HEK293T (cell line): ENCODE measurements around the gene GFRA1.

Experiments
- BHLHE40 ChIP-seq: fragments of 450-650 bp; IDR thresholded peaks from 2 replicates; pipeline ENCODE4 v1.6.1; 2016; ENCODE audit warnings: mild to moderate bottlenecking, moderate library complexity, borderline replicate concordance
- CTBP1 ChIP-seq: fragments of 450-650 bp; IDR thresholded peaks from 2 replicates; pipeline ENCODE4 v1.6.1; 2016; ENCODE audit warnings: borderline replicate concordance
- ELF4 ChIP-seq: fragments of 450-650 bp; IDR thresholded peaks from 2 replicates; pipeline ENCODE4 v1.6.1; 2017; ENCODE audit warnings: antibody characterized with exemption
- FOXM1 ChIP-seq: fragments of 450-650 bp; IDR thresholded peaks from 2 replicates; pipeline ENCODE4 v1.6.1; 2017; ENCODE audit warnings: mild to moderate bottlenecking, borderline replicate concordance
- HDGF ChIP-seq: fragments of 450-650 bp; IDR thresholded peaks from 2 replicates; pipeline ENCODE4 v1.6.1; 2017; ENCODE audit warnings: antibody characterized with exemption, borderline replicate concordance
- NFRKB ChIP-seq: fragments of 450-650 bp; IDR thresholded peaks from 2 replicates; pipeline ENCODE4 v1.6.1; 2016; ENCODE audit warnings: mild to moderate bottlenecking, moderate library complexity
- SP1 ChIP-seq: fragments of 450-650 bp; IDR thresholded peaks from 2 replicates; pipeline ENCODE4 v1.6.1; 2017
- SUZ12 ChIP-seq: fragments of 450-650 bp; IDR thresholded peaks from 2 replicates; pipeline ENCODE4 v1.6.1; 2016; ENCODE audit warnings: mild to moderate bottlenecking
- TARDBP ChIP-seq: fragments of 450-650 bp; IDR thresholded peaks from 2 replicates; pipeline ENCODE4 v1.6.1; 2016
- TF ChIP-seq, protein P1 (sequence below): fragments of 450-650 bp; IDR thresholded peaks from 2 replicates; pipeline ENCODE4 v1.6.1; 2016

DNA sequence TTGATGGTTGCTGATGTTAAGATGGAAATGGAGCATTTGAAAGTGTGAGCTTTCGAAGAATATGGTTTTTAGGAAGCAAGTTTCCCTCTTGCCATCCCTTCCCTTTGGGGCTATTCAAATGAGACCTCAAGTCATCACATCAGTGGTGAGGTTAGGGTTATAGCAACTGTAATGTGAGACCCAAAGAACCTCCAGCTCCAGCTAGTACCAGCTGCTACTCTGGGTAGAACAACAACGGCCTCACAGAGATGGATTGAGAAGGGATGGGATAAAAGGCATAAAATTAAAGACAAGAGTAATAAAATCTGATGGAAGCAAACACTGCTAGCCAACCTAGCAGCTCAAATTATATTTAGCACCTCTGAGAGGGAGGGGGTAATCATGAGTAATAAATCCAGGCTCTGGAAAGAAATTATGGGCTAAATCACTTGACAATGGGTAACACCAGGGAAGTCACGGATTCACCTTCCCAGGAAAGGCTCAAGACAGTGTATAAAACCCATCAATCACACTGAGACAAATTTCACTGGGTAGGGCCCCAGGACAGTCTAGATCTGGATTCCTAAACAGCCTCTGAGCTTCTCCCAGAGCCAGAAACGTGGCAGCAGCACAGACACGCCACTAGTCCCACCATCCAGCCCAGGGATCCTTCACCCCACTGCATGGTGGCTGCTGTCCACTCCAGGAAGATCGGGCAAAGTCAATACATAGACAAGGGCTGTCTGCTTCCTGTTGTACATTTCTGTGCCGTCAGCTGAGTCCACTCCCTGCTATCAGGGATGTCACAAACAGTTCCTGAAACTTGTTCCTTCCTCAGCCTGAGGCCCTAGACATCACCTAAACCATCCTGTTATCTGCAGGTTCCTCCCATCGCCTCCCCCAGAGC is 151.1 kb downstream of the GFRA1 start:
- TF ChIP-seq ELF4 = no peak
- TF ChIP-seq BHLHE40 = no peak
- no peak for TF ChIP-seq SUZ12
- TF ChIP-seq TARDBP = no peak
- no peak for TF ChIP-seq CTBP1
- no peak for TF ChIP-seq HDGF
- no peak for TF ChIP-seq SP1
- TF ChIP-seq, protein P1, sequence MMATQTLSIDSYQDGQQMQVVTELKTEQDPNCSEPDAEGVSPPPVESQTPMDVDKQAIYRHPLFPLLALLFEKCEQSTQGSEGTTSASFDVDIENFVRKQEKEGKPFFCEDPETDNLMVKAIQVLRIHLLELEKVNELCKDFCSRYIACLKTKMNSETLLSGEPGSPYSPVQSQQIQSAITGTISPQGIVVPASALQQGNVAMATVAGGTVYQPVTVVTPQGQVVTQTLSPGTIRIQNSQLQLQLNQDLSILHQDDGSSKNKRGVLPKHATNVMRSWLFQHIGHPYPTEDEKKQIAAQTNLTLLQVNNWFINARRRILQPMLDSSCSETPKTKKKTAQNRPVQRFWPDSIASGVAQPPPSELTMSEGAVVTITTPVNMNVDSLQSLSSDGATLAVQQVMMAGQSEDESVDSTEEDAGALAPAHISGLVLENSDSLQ = no peak
- TF ChIP-seq NFRKB = no peak
- TF ChIP-seq FOXM1 = no peak
